Measurements from ENCODE around the gene TBC1D16.
A peak's percentile ranks its signal among the peaks of the same experiment; 100 is the strongest.

Gene TBC1D16

DNA sequence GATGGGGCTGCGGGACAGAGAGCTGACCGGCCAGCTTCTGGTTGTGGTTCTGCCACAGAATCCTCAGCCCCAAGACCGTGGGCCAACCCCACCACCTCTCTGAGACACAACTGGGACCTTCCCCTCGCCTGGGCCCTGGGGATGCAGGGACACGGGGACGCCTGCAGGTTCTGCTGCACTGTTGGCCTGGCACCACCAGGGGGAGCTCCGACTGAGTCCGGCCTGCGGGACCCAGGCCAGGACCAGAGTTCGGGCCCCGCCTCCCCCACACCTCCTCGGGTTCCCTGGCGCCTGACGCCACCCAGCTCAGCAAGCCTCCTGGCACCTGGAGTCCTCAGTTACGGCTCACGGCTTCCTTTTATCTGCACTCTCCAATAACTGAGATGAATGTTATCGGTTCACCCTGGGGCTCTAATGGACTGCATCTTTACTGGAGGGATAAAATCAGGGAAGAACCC is 27.3 kb downstream of the TBC1D16 start:
- peaks cover 11% of the 10 kb centered on the region for H3K4me1 ChIP-seq (ENCODE audit: insufficient read depth, low read length, poor library complexity, severe bottlenecking)
- H3K9me2 ChIP-seq (replicated peaks; ENCODE audit: low read depth, low read length): no peaks in the 10 kb centered on the region
- no peaks in the 10 kb centered on the region for H4K20me1 ChIP-seq (ENCODE audit: insufficient read depth, low read length, poor library complexity, severe bottlenecking)
- H3K27me3 ChIP-seq (ENCODE audit: insufficient read depth, low read length, poor library complexity, severe bottlenecking): no peaks in the 10 kb centered on the region
- no peaks in the 10 kb centered on the region for H3F3A ChIP-seq (ENCODE audit: low read depth)
- no peak overlapping the region for H3K4me2 ChIP-seq (ENCODE audit: low read depth, low read length, poor library complexity, severe bottlenecking)
- H3K79me2 ChIP-seq (ENCODE audit: insufficient read depth, low read length): no peaks in the 10 kb centered on the region
- no peaks in the 10 kb centered on the region for H3K9me3 ChIP-seq (ENCODE audit: insufficient read depth, low read depth, low read length)
- H3K9ac ChIP-seq (ENCODE audit: low read depth, low read length, poor library complexity, severe bottlenecking): no peak overlapping the region
- TF ChIP-seq EZH2phosphoT487 (IDR thresholded peaks at IDR 0.05; ENCODE audit: borderline replicate concordance) (no peak), CTCF (conservative IDR thresholded peaks at IDR 0.05; ENCODE audit: low read length) (peak; percentile 87)
- H2AFZ ChIP-seq (ENCODE audit: low read length): no peak overlapping the region
- no peak overlapping the region for H3K4me3 ChIP-seq (ENCODE audit: low read length, poor library complexity, severe bottlenecking)
- no peaks in the 10 kb centered on the region for H3K36me3 ChIP-seq (ENCODE audit: insufficient read depth, low read length)

- Histone ChIP-seq H2AFZ (ENCODE audit: low read length) (no peak overlapping the region), H3K79me2 (ENCODE audit: insufficient read depth, low read length) (no peaks in the 10 kb centered on the region), H3K9ac (ENCODE audit: low read depth, low read length, poor library complexity, severe bottlenecking) (no peak overlapping the region), H3K9me3 (ENCODE audit: insufficient read depth, low read depth, low read length) (no peaks in the 10 kb centered on the region), H3K36me3 (ENCODE audit: insufficient read depth, low read length) (no peaks in the 10 kb centered on the region), H3K4me2 (ENCODE audit: low read depth, low read length, poor library complexity, severe bottlenecking) (no peak overlapping the region), H3F3A (ENCODE audit: low read depth) (no peaks in the 10 kb centered on the region), H3K9me2 (replicated peaks; ENCODE audit: low read depth, low read length) (no peaks in the 10 kb centered on the region), H3K4me1 (ENCODE audit: insufficient read depth, low read length, poor library complexity, severe bottlenecking) (peaks cover 11% of the 10 kb centered on the region), H4K20me1 (ENCODE audit: insufficient read depth, low read length, poor library complexity, severe bottlenecking) (no peaks in the 10 kb centered on the region), H3K4me3 (ENCODE audit: low read length, poor library complexity, severe bottlenecking) (no peak overlapping the region), H3K27me3 (ENCODE audit: insufficient read depth, low read length, poor library complexity, severe bottlenecking) (no peaks in the 10 kb centered on the region)
- TF ChIP-seq CTCF (conservative IDR thresholded peaks at IDR 0.05; ENCODE audit: low read length) (no peak), EZH2phosphoT487 (IDR thresholded peaks at IDR 0.05; ENCODE audit: borderline replicate concordance) (no peak)
Observed at GRCh38 chr17:80007939-80008338, 27.7 kb downstream of the TBC1D16 start.

- H3K4me2 ChIP-seq (ENCODE audit: low read depth, low read length, poor library complexity, severe bottlenecking): no peak overlapping the region
- H3K4me1 ChIP-seq (ENCODE audit: insufficient read depth, low read length, poor library complexity, severe bottlenecking): peaks cover 11% of the 10 kb centered on the region
- no peaks in the 10 kb centered on the region for H3K9me2 ChIP-seq (replicated peaks; ENCODE audit: low read depth, low read length)
- no peaks in the 10 kb centered on the region for H4K20me1 ChIP-seq (ENCODE audit: insufficient read depth, low read length, poor library complexity, severe bottlenecking)
- no peaks in the 10 kb centered on the region for H3K9me3 ChIP-seq (ENCODE audit: insufficient read depth, low read depth, low read length)
- no peak overlapping the region for H3K4me3 ChIP-seq (ENCODE audit: low read length, poor library complexity, severe bottlenecking)
- H3K36me3 ChIP-seq (ENCODE audit: insufficient read depth, low read length): no peaks in the 10 kb centered on the region
- no peak overlapping the region for H2AFZ ChIP-seq (ENCODE audit: low read length)
- no peaks in the 10 kb centered on the region for H3K27me3 ChIP-seq (ENCODE audit: insufficient read depth, low read length, poor library complexity, severe bottlenecking)
- no peak overlapping the region for H3K9ac ChIP-seq (ENCODE audit: low read depth, low read length, poor library complexity, severe bottlenecking)
- TF ChIP-seq CTCF (conservative IDR thresholded peaks at IDR 0.05; ENCODE audit: low read length): no peak
- TF ChIP-seq EZH2phosphoT487 (IDR thresholded peaks at IDR 0.05; ENCODE audit: borderline replicate concordance): no peak
- no peaks in the 10 kb centered on the region for H3K79me2 ChIP-seq (ENCODE audit: insufficient read depth, low read length)
- H3F3A ChIP-seq (ENCODE audit: low read depth): no peaks in the 10 kb centered on the region
Observed at GRCh38 chr17:80006811-80007752, 28.6 kb downstream of the TBC1D16 start.

All from Loucy (cell line).